ENCODE measurements around the gene C3orf52. TPM values are rescaled to one million over a fixed set of nuclear protein-coding genes. Genes with fewer than 3 reads are reported as not detected.

C3orf52 gene
- total and polyA plus RNA-seq, 2 donors from 2014 or later, result 3.8 to 5.2 TPM

- DNase-seq (peak in 4 of 5 donors; percentile 63 to 92 (median 72)), FAIRE-seq (no peak)
- no peaks in the 10 kb centered on the region for H3K27me3 ChIP-seq (ENCODE audit: control insufficient read depth, insufficient read depth, low read length)
- H3K4me1 ChIP-seq (ENCODE audit: control insufficient read depth in 2 of 3, insufficient read depth in 2 of 3, low read depth in 1 of 3, low read length in 3 of 3), result peaks cover 0 to 5% (median 2%) of the 10 kb centered on the region in 3 donors
- H3K9me3 ChIP-seq (ENCODE audit: control insufficient read depth in 2 of 3, insufficient read depth in 1 of 3, low read length in 3 of 3), result no peaks in the 10 kb centered on the region
- no peak overlapping the region for H3K4me3 ChIP-seq (ENCODE audit: low read length in 3 of 3)
- intact Hi-C loops (cut with DNase I), result no loop called here
- no peak overlapping the region for H3K27ac ChIP-seq (ENCODE audit: low read depth in 2 of 2, low read length in 2 of 2)
- no peak overlapping the region for H3K9ac ChIP-seq (ENCODE audit: low read length in 3 of 3)
- H3K36me3 ChIP-seq (ENCODE audit: control insufficient read depth in 2 of 3, insufficient read depth in 3 of 3, low read length in 3 of 3), result no peaks in the 10 kb centered on the region
- TF ChIP-seq, protein P1, sequence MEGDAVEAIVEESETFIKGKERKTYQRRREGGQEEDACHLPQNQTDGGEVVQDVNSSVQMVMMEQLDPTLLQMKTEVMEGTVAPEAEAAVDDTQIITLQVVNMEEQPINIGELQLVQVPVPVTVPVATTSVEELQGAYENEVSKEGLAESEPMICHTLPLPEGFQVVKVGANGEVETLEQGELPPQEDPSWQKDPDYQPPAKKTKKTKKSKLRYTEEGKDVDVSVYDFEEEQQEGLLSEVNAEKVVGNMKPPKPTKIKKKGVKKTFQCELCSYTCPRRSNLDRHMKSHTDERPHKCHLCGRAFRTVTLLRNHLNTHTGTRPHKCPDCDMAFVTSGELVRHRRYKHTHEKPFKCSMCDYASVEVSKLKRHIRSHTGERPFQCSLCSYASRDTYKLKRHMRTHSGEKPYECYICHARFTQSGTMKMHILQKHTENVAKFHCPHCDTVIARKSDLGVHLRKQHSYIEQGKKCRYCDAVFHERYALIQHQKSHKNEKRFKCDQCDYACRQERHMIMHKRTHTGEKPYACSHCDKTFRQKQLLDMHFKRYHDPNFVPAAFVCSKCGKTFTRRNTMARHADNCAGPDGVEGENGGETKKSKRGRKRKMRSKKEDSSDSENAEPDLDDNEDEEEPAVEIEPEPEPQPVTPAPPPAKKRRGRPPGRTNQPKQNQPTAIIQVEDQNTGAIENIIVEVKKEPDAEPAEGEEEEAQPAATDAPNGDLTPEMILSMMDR (IDR thresholded peaks at IDR 0.05; ENCODE audit: borderline replicate concordance, extremely low read depth, insufficient read depth), result no peak
Observed at GRCh38 chr3:112126511-112126911, 40.3 kb downstream of the C3orf52 start.

DNA sequence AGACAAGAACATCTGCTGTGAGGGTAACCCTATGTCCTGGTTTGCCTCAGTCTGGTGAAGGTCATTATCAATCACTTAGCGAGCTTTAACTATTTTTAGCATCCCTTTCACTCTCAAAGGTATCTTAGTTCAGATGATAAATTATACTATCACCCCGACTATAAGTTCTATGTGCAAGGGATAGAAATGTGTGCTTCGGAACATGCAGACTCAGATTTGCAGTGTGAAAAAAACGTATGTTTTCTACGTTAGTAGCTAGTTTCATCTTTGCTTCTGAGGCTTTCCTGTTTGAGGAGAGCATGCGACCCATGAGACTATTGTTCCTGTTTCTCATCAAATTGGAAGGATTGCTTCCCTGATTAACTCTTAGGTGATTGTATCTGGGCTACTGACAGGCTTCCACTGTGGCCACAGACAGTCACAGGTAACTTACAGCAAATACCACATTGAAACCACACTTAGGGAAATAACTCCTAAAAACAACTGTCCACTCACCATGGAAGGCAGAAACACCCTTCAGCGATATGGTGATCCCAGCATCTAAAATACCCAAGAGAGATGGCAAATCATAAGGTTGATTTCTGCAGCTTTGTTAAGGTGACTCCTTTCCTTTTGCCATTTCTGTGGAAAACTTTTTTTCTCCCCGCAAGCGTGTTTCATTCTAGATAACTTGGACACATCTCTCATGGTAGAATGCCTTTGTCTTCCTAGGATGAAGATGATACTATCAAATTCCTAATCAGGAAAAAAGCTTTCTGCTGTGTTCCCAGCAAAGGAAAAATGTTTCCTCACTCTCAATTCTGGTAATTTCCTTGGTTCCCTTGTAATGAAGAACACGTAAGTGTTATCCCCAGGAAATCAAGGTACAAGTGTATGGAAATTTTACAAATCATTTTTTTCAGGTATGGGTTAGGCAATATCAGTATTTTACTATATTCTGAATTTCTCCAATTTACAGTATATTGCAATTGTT, 41.6 kb downstream of the C3orf52 start:
- Histone ChIP-seq H3K36me3 (ENCODE audit: control insufficient read depth in 2 of 3, insufficient read depth in 3 of 3, low read length in 3 of 3) (no peaks in the 10 kb centered on the region), H3K4me3 (ENCODE audit: low read length in 3 of 3) (no peak overlapping the region), H3K4me1 (ENCODE audit: control insufficient read depth in 2 of 3, insufficient read depth in 2 of 3, low read depth in 1 of 3, low read length in 3 of 3) (peaks cover 0 to 5% (median 2%) of the 10 kb centered on the region in 3 donors), H3K9ac (ENCODE audit: low read length in 3 of 3) (no peak overlapping the region), H3K9me3 (ENCODE audit: control insufficient read depth in 2 of 3, insufficient read depth in 1 of 3, low read length in 3 of 3) (no peaks in the 10 kb centered on the region), H3K27me3 (ENCODE audit: control insufficient read depth, insufficient read depth, low read length) (no peaks in the 10 kb centered on the region), H3K27ac (ENCODE audit: low read depth in 2 of 2, low read length in 2 of 2) (no peak overlapping the region)
- TF ChIP-seq, protein P1 (IDR thresholded peaks at IDR 0.05; ENCODE audit: borderline replicate concordance, extremely low read depth, insufficient read depth), result no peak
- DNase-seq, result no peak
- intact Hi-C loops (cut with DNase I), result no loop called here
- no peak for FAIRE-seq

GRCh38 chr3:112128843-112129727, 42.9 kb downstream of the C3orf52 start:
- Histone ChIP-seq H3K9ac (ENCODE audit: low read length in 3 of 3) (no peak overlapping the region), H3K36me3 (ENCODE audit: control insufficient read depth in 2 of 3, insufficient read depth in 3 of 3, low read length in 3 of 3) (no peaks in the 10 kb centered on the region), H3K9me3 (ENCODE audit: control insufficient read depth in 2 of 3, insufficient read depth in 1 of 3, low read length in 3 of 3) (no peaks in the 10 kb centered on the region), H3K27me3 (ENCODE audit: control insufficient read depth, insufficient read depth, low read length) (no peaks in the 10 kb centered on the region), H3K4me1 (ENCODE audit: control insufficient read depth in 2 of 3, insufficient read depth in 2 of 3, low read depth in 1 of 3, low read length in 3 of 3) (peaks cover 0 to 6% (median 2%) of the 10 kb centered on the region in 3 donors), H3K4me3 (ENCODE audit: low read length in 3 of 3) (no peak overlapping the region), H3K27ac (ENCODE audit: low read depth in 2 of 2, low read length in 2 of 2) (no peak overlapping the region)
- TF ChIP-seq, protein P1 (IDR thresholded peaks at IDR 0.05; ENCODE audit: borderline replicate concordance, extremely low read depth, insufficient read depth), result no peak
- DNase-seq, result peak in 3 of 5 donors; percentile 45 to 79 (median 64)
- FAIRE-seq, result no peak
- intact Hi-C loops (cut with DNase I), result no loop called here

Data from kidney (tissue), 14 donors.